EL (cell line): ENCODE data around the gene FUOM.

ENCODE experiments used
- DNase-seq: peaks from one replicate; pipeline ENCODE4 v3.0.0-alpha.2; 2016

FUOM gene

GRCh38 chr10:133366130-133366478 lies 8.3 kb upstream of the FUOM start:
- no peak for DNase-seq

GRCh38 chr10:133365461-133366129 lies 7.8 kb upstream of the FUOM start:
- no peak for DNase-seq

- no peak for DNase-seq
Observed at GRCh38 chr10:133364645-133365431, 7.0 kb upstream of the FUOM start.

- DNase-seq: no peak
Observed at GRCh38 chr10:133362846-133363245, 5.0 kb upstream of the FUOM start.

GRCh38 chr10:133361773-133362441 lies 4.1 kb upstream of the FUOM start:
- no peak for DNase-seq

GRCh38 chr10:133361227-133361626 lies 3.4 kb upstream of the FUOM start:
- DNase-seq: no peak

- DNase-seq: no peak
Observed at GRCh38 chr10:133359972-133360610, 2.3 kb upstream of the FUOM start.

- no peak for DNase-seq
Observed at GRCh38 chr10:133359554-133359971, 1.7 kb upstream of the FUOM start.

- DNase-seq: no peak
Observed at GRCh38 chr10:133358925-133359310, 1.1 kb upstream of the FUOM start.

- DNase-seq: no peak
Observed at GRCh38 chr10:133358162-133358924, 524 bp upstream of the FUOM start.

GRCh38 chr10:133356549-133357284 lies 1.1 kb downstream of the FUOM start:
- DNase-seq: no peak

GRCh38 chr10:133355991-133356390 lies 1.8 kb downstream of the FUOM start:
- no peak for DNase-seq

- DNase-seq: no peak
Observed at GRCh38 chr10:133355266-133355665, 2.6 kb downstream of the FUOM start.

GRCh38 chr10:133354672-133355240 lies 3.1 kb downstream of the FUOM start:
- DNase-seq: no peak

- no peak for DNase-seq
Observed at GRCh38 chr10:133353988-133354605, 3.7 kb downstream of the FUOM start.

GRCh38 chr10:133353202-133353959 lies 4.4 kb downstream of the FUOM start:
- DNase-seq: no peak

GRCh38 chr10:133351408-133352318 lies 6.2 kb downstream of the FUOM start:
- no peak for DNase-seq

GRCh38 chr10:133350950-133351329 lies 6.9 kb downstream of the FUOM start:
- DNase-seq: no peak

- no peak for DNase-seq
Observed at GRCh38 chr10:133350283-133350949, 7.4 kb downstream of the FUOM start.
